Adrenal gland (tissue), 19 donors: ENCODE measurements around the gene TIPARP. TPM values are rescaled to one million over a fixed set of nuclear protein-coding genes. Genes with fewer than 3 reads are reported as not detected.

Experiments
- DNase-seq, 7 donors: peaks; one replicate each; pipeline ENCODE4 v3.0.0-alpha.2; 2019 to 2020
- H3K27ac ChIP-seq, 5 donors: fragments of 200-600 bp; sonication (generic) in 4 of 5; 1 replicate in 3 of 5; 2 replicates in 2 of 5; pipeline versions ENCODE4 v1.5.1 to v1.8.0; 2016 to 2020; ENCODE audit warnings: mild to moderate bottlenecking in 1 of 5
- H3K27me3 ChIP-seq: fragments of 200-600 bp; 2 replicates; pipeline ENCODE4 v1.8.0; 2021
- H3K36me3 ChIP-seq, 2 donors: fragments of 200-600 bp; replicated peaks in 1 of 2; 1 replicate in 1 of 2; 2 replicates in 1 of 2; pipeline versions ENCODE4 v1.5.1 to v1.8.0; 2018 to 2022
- H3K4me1 ChIP-seq, 2 donors: fragments of 200-600 bp; replicated peaks in 1 of 2; 1 replicate in 1 of 2; 2 replicates in 1 of 2; pipeline versions ENCODE4 v1.5.1 to v1.8.0; 2018 to 2021
- H3K4me3 ChIP-seq, 4 donors: fragments of 200-600 bp; sonication (generic) in 3 of 4; one replicate each; pipeline ENCODE4 v1.5.1; 2016 to 2018
- H3K9me3 ChIP-seq, 3 donors: fragments of 200-600 bp; sonication (generic) in 1 of 3; replicated peaks in 1 of 3; 1 replicate in 2 of 3; 2 replicates in 1 of 3; pipeline versions ENCODE4 v1.5.1 to v1.8.0; 2016 to 2021
- CTCF ChIP-seq, 6 experiments: fragments of 450-650 bp in 4 of 6; fragments of 200-600 bp in 2 of 6; sonication (generic) in 1 of 6; IDR thresholded peaks; 1 replicate in 5 of 6; 2 replicates in 1 of 6; pipeline versions ENCODE4 v1.5.1 to v1.8.0; 2016 to 2021; ENCODE audit warnings: antibody characterized with exemption in 6 of 6, mild to moderate bottlenecking in 2 of 6, moderate library complexity in 1 of 6
- POLR2A ChIP-seq, 2 donors: fragments of 450-650 bp; IDR thresholded peaks; one replicate each; pipeline ENCODE4 v1.6.1; 2017; ENCODE audit warnings: antibody characterized with exemption in 2 of 2, mild to moderate bottlenecking in 2 of 2, moderate library complexity in 1 of 2
- WGBS, 4 donors: extraction: QIAGEN DNeasy Blood & Tissue Kit in 2 of 4; methylation state at CpG; one replicate each; pipeline versions ENCODE4 v1.1.5 to v1.1.7; 2013 to 2017; 5-methylcytosine and 5-hydroxymethylcytosine counted together
- intact Hi-C, 2 donors: fragments of 100-400 bp; cut with DNase I; formaldehyde crosslinking; loops; one replicate each; pipeline versions ENCODE4 v1.14.1 to v1.15.0; 2022 to 2023
- long read RNA-seq, 10 donors: library from polyadenylated mRNA in 3 of 10; unstranded in 2 of 10; stranded (forward) in 1 of 10; transcript quantifications; one replicate each; pipeline ENCODE4 v2.0.0 and lab custom pipeline, GENCODE V29; 2021 to 2026
- polyA plus RNA-seq, 3 donors: library from polyadenylated mRNA; stranded (reverse); fragments of 200-250 nt in 2 of 3; fragments of 350-450 nt in 1 of 3; fragmentation: Illumina TruSeq in 1 of 3; extraction: RNeasy Lipid Tissue Mini Kit (QIAGEN cat#74804) in 1 of 3; gene quantifications; one replicate each; pipeline ENCODE4 v1.2.3, GENCODE V29; 2013 to 2014
- total RNA-seq, 9 donors: library from RNA; depleted of rRNA in 4 of 9; stranded (reverse); fragments of >200 nt in 4 of 9; fragments of 120-200 nt in 1 of 9; fragmentation: NEBNext Ultra II Directional in 1 of 9; extraction: Animal tissue kit (Norgen Biotek cat#: 25700) in 1 of 9; gene quantifications; one replicate each; pipeline versions ENCODE4 v1.1.0 to v1.2.4, GENCODE V29; 2013 to 2023
- donor health status: healthy with polysubstance abuse.
- donor health status: Bipolar disorder and iron deficiency.
- donor health status: DM: yes; HTN: yes; CAD: no.
- donor health status: DM: no; HTN: no; CAD: no.
- donor health status: DM: no; HTN: no; CAD: no.
- donor health status: DM: yes; HTN: yes; CAD: no.

TIPARP gene
- total RNA-seq (10 to 100 TPM; 15.8 to 75.5 (median 19.8) TPM), polyA plus RNA-seq (10 to 100 TPM in 2 of 3 donors, 1 to 10 TPM in 1; 9.5 to 14.6 (median 10.9) TPM)
- long read RNA-seq, donor 1, full-length matches to known transcripts = 5 of 13 reads
- long read RNA-seq, donor 1, partial matches to known transcripts = 8 of 13 reads
- long read RNA-seq, donor 1, other reads (novel, unspliced or antisense) = 0 of 13 reads
- long read RNA-seq, donor 2, full-length matches to known transcripts = 5 of 5 reads
- long read RNA-seq, donor 2, partial matches to known transcripts = 0 of 5 reads
- long read RNA-seq, donor 2, other reads (novel, unspliced or antisense) = 0 of 5 reads
- long read RNA-seq, donor 3, full-length matches to known transcripts = 1 of 1 reads
- long read RNA-seq, donor 3, partial matches to known transcripts = 0 of 1 reads
- long read RNA-seq, donor 3, other reads (novel, unspliced or antisense) = 0 of 1 reads
- long read RNA-seq, donor 4, partial matches to known transcripts = 6 of 7 reads
- long read RNA-seq, donor 4, other reads (novel, unspliced or antisense) = 1 of 7 reads
- long read RNA-seq, donor 5, full-length matches to known transcripts = 1 of 1 reads
- long read RNA-seq, donor 5, partial matches to known transcripts = 0 of 1 reads
- long read RNA-seq, donor 5, other reads (novel, unspliced or antisense) = 0 of 1 reads
- long read RNA-seq, donor 6, partial matches to known transcripts = 4 of 5 reads
- long read RNA-seq, donor 6, other reads (novel, unspliced or antisense) = 1 of 5 reads
- long read RNA-seq, donor 7, full-length matches to known transcripts = 2 of 2 reads
- long read RNA-seq, donor 7, partial matches to known transcripts = 0 of 2 reads
- long read RNA-seq, donor 7, other reads (novel, unspliced or antisense) = 0 of 2 reads
- long read RNA-seq, donor 8, full-length matches to known transcripts = 6 of 6 reads
- long read RNA-seq, donor 8, partial matches to known transcripts = 0 of 6 reads
- long read RNA-seq, donor 8, other reads (novel, unspliced or antisense) = 0 of 6 reads
- long read RNA-seq, donor 9, full-length matches to known transcripts = 4 of 12 reads
- long read RNA-seq, donor 9, partial matches to known transcripts = 8 of 12 reads
- long read RNA-seq, donor 9, other reads (novel, unspliced or antisense) = 0 of 12 reads
- long read RNA-seq, donor 10 = 0 reads

- H3K36me3 ChIP-seq = peaks cover 0 to 11% of the 10 kb centered on the region in 2 donors
- peak; percentile 99 to 100 (median 99) for DNase-seq
- H3K4me1 ChIP-seq = peaks cover 0 to 22% of the 10 kb centered on the region in 2 donors
- 0 to 2% (median 1%) methylated on average over 9 to 105 of the region's 105 CpGs for WGBS, 4 donors
- H3K27me3 ChIP-seq = no peaks in the 10 kb centered on the region
- TF ChIP-seq CTCF (IDR thresholded peaks at IDR 0.05) (peak; percentile 45 to 85 (median 74)), POLR2A (IDR thresholded peaks at IDR 0.05) (peak; percentile 98 to 100)
- peak within 1 kb of the TSS; percentile 93 to 99 (median 97) for H3K27ac ChIP-seq
- no peaks in the 10 kb centered on the region for H3K9me3 ChIP-seq
- intact Hi-C loops = loop anchor here (5.0 to 10.0 kb wide), 3 partner anchors 408 to 463 kb away; no protein-coding TSS in a partner anchor
- H3K4me3 ChIP-seq = peak within 1 kb of the TSS; percentile 73 to 87 (median 84)
These were observed at the start of gene TIPARP for GRCh38 chr3:156674046-156674910. Gene TIPARP, plus strand, starts transcription at chr3:156674590. Its CDS starts 3,108 bp downstream, at chr3:156677698.

- no peaks in the 10 kb centered on the region for H3K27me3 ChIP-seq
- H3K4me3 ChIP-seq = no peak overlapping the region
- WGBS, 4 donors = 72 to 84% (median 77%) methylated on average over 5 of the region's 5 CpGs
- no peaks in the 10 kb centered on the region for H3K4me1 ChIP-seq
- DNase-seq = no peak
- no peak overlapping the region for H3K27ac ChIP-seq
- no peak for TF ChIP-seq POLR2A (IDR thresholded peaks at IDR 0.05)
- no peak for TF ChIP-seq CTCF (IDR thresholded peaks at IDR 0.05)
- H3K36me3 ChIP-seq = no peaks in the 10 kb centered on the region
- H3K9me3 ChIP-seq = no peaks in the 10 kb centered on the region
- intact Hi-C loops = no loop called here
These were observed 48.3 kb upstream of the TIPARP start for GRCh38 chr3:156626104-156626503.

GRCh38 chr3:156627946-156628569, 46.3 kb upstream of the TIPARP start:
- DNase-seq = no peak
- Histone ChIP-seq H3K36me3 (no peaks in the 10 kb centered on the region), H3K27ac (no peak overlapping the region), H3K4me3 (no peak overlapping the region), H3K27me3 (no peaks in the 10 kb centered on the region), H3K9me3 (no peaks in the 10 kb centered on the region), H3K4me1 (no peaks in the 10 kb centered on the region)
- TF ChIP-seq POLR2A (IDR thresholded peaks at IDR 0.05) (no peak), CTCF (IDR thresholded peaks at IDR 0.05) (no peak)
- WGBS, 4 donors = 73 to 76% (median 74%) methylated on average over 3 of the region's 3 CpGs
- intact Hi-C loops = no loop called here
